Small intestine (tissue), 7 donors: ENCODE measurements around the gene MAPRE3. TPM values are rescaled to one million over a fixed set of nuclear protein-coding genes. Genes with fewer than 3 reads are reported as not detected.

Source experiments
- DNase-seq, 2 donors: peaks; one replicate each; pipeline versions ENCODE4 v3.0.0 to v3.0.0-alpha.2; 2013
- FAIRE-seq: peaks from 2 replicates; lab custom pipeline; 2012; peaks lifted over from hg19 to GRCh38; lab: Jason Lieb, UNC
- H3K27ac ChIP-seq, 3 donors: one replicate each; pipeline ENCODE4 v1.5.1; 2013; ENCODE audit warnings: low read length in 2 of 3, mild to moderate bottlenecking in 2 of 3, control low read depth in 1 of 3, inconsistent platforms in 1 of 3, low read depth in 1 of 3, moderate library complexity in 1 of 3
- H3K27me3 ChIP-seq, 3 donors: one replicate each; pipeline ENCODE4 v1.6.1; 2013; ENCODE audit warnings: low read length in 3 of 3, inconsistent platforms in 1 of 3; ENCODE audit not compliant: control insufficient read depth in 3 of 3, insufficient read depth in 3 of 3
- H3K36me3 ChIP-seq, 3 donors: one replicate each; pipeline ENCODE4 v1.6.1; 2013; ENCODE audit warnings: low read length in 3 of 3, inconsistent platforms in 1 of 3, low read depth in 1 of 3, mild to moderate bottlenecking in 1 of 3, moderate library complexity in 1 of 3; ENCODE audit not compliant: control insufficient read depth in 3 of 3, insufficient read depth in 2 of 3
- H3K4me1 ChIP-seq, 3 donors: one replicate each; pipeline ENCODE4 v1.6.1; 2013; ENCODE audit warnings: low read length in 2 of 3, inconsistent platforms in 1 of 3, low read depth in 1 of 3, mild to moderate bottlenecking in 1 of 3, moderate library complexity in 1 of 3; ENCODE audit not compliant: control insufficient read depth in 3 of 3, insufficient read depth in 2 of 3
- H3K4me3 ChIP-seq, 3 donors: one replicate each; pipeline ENCODE4 v1.5.1; 2013; ENCODE audit warnings: low read length in 3 of 3, control low read depth in 1 of 3, inconsistent platforms in 1 of 3, low read depth in 1 of 3, mild to moderate bottlenecking in 1 of 3, moderate library complexity in 1 of 3
- H3K9me3 ChIP-seq, 2 donors: one replicate each; pipeline ENCODE4 v1.6.1; 2013; ENCODE audit warnings: low read depth in 1 of 2, low read length in 1 of 2; ENCODE audit not compliant: control insufficient read depth in 2 of 2, insufficient read depth in 1 of 2
- WGBS, 3 donors: extraction: QIAGEN DNeasy Blood & Tissue Kit; methylation state at CpG; one replicate each; pipeline ENCODE4 v1.1.7; 2013; 5-methylcytosine and 5-hydroxymethylcytosine counted together
- polyA plus RNA-seq, 4 donors: library from polyadenylated mRNA; stranded (reverse) in 3 of 4; unstranded in 1 of 4; fragments of 200-250 nt in 3 of 4; fragments of 120-200 nt in 1 of 4; gene quantifications; one replicate each; pipeline versions ENCODE4 v1.2.1 to v1.2.3, GENCODE V29; 2013
- donor health status: healthy with polysubstance abuse.
- donor health status: control.
- donor health status: control.
- donor health status: Bipolar disorder and iron deficiency.
- donor health status: healthy.

The MAPRE3 gene
- polyA plus RNA-seq, 4 donors, result 2.9 to 11.1 (median 6.0) TPM

- FAIRE-seq, result no peak
Measured at GRCh38 chr2:27076323-27076722, 105.9 kb downstream of the MAPRE3 start.

More at GRCh38 chr2:27076323-27076722, 105.9 kb downstream of the MAPRE3 start:
- H3K36me3 ChIP-seq, result peaks cover 0 to 6% (median 0%) of the 10 kb centered on the region in 3 donors
- WGBS, 3 donors, result 74 to 85% (median 77%) methylated on average over 4 of the region's 4 CpGs
- DNase-seq, result no peak
- H3K27ac ChIP-seq, result peak overlapping the region in 1 of 3 donors; percentile 38
- H3K4me3 ChIP-seq, result no peak overlapping the region
- no peaks in the 10 kb centered on the region for H3K9me3 ChIP-seq
- peaks cover 0 to 11% (median 0%) of the 10 kb centered on the region in 3 donors for H3K4me1 ChIP-seq
- H3K27me3 ChIP-seq, result peaks cover 0 to 8% (median 0%) of the 10 kb centered on the region in 3 donors

Other genes starting within 250 kb of the MAPRE3 start
- gene SLC35F6, start 206.4 kb upstream of the MAPRE3 start, polyA plus RNA-seq, result 10 to 100 TPM in 2 of 4 donors, 1 to 10 TPM in 2; 5.8 to 21.3 (median 12.1) TPM
- gene CENPA, start 184.6 kb upstream of the MAPRE3 start, polyA plus RNA-seq, result 10 to 100 TPM in 1 of 4 donors, 1 to 10 TPM in 3; 1.4 to 11.6 (median 3.2) TPM
- 1 to 10 TPM in 1 of 4 donors, under 1 TPM in 2, not detected in 1; 0.27 to 1.2 (median 0.50) TPM for gene DPYSL5, start 122.5 kb upstream of the MAPRE3 start, polyA plus RNA-seq
- 10 to 100 TPM; 27.5 to 84.3 (median 39.8) TPM for gene TMEM214, start 62.3 kb downstream of the MAPRE3 start, polyA plus RNA-seq
- 10 to 100 TPM in 2 of 4 donors, 1 to 10 TPM in 2; 6.0 to 28.9 (median 8.8) TPM for gene AGBL5, start 81.0 kb downstream of the MAPRE3 start, polyA plus RNA-seq
- 100 to 1,000 TPM; 319 to 477 (median 396) TPM for gene OST4, start 101.0 kb downstream of the MAPRE3 start, polyA plus RNA-seq
- 10 to 100 TPM in 2 of 4 donors, 1 to 10 TPM in 1, under 1 TPM in 1; 0.67 to 36.6 (median 13.4) TPM for gene EMILIN1, start 108.0 kb downstream of the MAPRE3 start, polyA plus RNA-seq
- gene KHK, start 116.1 kb downstream of the MAPRE3 start, polyA plus RNA-seq, result 100 to 1,000 TPM; 225 to 643 (median 399) TPM
- gene CGREF1, start 148.5 kb downstream of the MAPRE3 start, polyA plus RNA-seq, result 1 to 10 TPM; 3.8 to 7.8 (median 4.5) TPM
- gene ABHD1, start 153.2 kb downstream of the MAPRE3 start, polyA plus RNA-seq, result 1 to 10 TPM in 1 of 4 donors, under 1 TPM in 1, not detected in 2; 0.25 to 1.1 TPM
- 10 to 100 TPM; 44.2 to 76.0 (median 50.7) TPM for gene PREB, start 164.0 kb downstream of the MAPRE3 start, polyA plus RNA-seq
- gene PRR30, start 168.8 kb downstream of the MAPRE3 start, polyA plus RNA-seq, result not detected
- gene TCF23, start 178.4 kb downstream of the MAPRE3 start, polyA plus RNA-seq, result under 1 TPM in 2 of 4 donors, not detected in 2; 0.03 TPM
- gene ATRAID, start 241.4 kb downstream of the MAPRE3 start, polyA plus RNA-seq, result 100 to 1,000 TPM in 2 of 4 donors, 10 to 100 TPM in 2; 89.2 to 151 (median 109) TPM
- gene SLC5A6, start 241.6 kb downstream of the MAPRE3 start, polyA plus RNA-seq, result 100 to 1,000 TPM in 1 of 4 donors, 10 to 100 TPM in 2, 1 to 10 TPM in 1; 9.5 to 142 (median 25.2) TPM
- 10 to 100 TPM in 2 of 4 donors, 1 to 10 TPM in 2; 8.6 to 31.6 (median 15.2) TPM for gene CAD, start 246.7 kb downstream of the MAPRE3 start, polyA plus RNA-seq